Tibial artery (tissue), 4 donors: ENCODE results near the gene RPRML.

Source experiments
- DNase-seq, 2 donors: peaks; one replicate each; pipeline ENCODE4 v3.0.0-alpha.2; 2019
- H3K27ac ChIP-seq, 2 donors: fragments of 200-600 bp; sonication (generic) in 1 of 2; 1 replicate in 1 of 2; 2 replicates in 1 of 2; pipeline ENCODE4 v1.5.1; 2018 to 2019; ENCODE audit warnings: mild to moderate bottlenecking in 1 of 2
- H3K27me3 ChIP-seq, 2 donors: fragments of 200-600 bp; sonication (generic) in 1 of 2; one replicate each; pipeline versions ENCODE4 v1.5.1 to v1.6.0; 2016 to 2019
- H3K36me3 ChIP-seq, 3 donors: fragments of 200-600 bp; sonication (generic) in 2 of 3; one replicate each; pipeline ENCODE4 v1.5.1; 2016 to 2019; ENCODE audit warnings: mild to moderate bottlenecking in 2 of 3
- H3K4me1 ChIP-seq, 4 donors: fragments of 200-600 bp; sonication (generic) in 2 of 4; 1 replicate in 3 of 4; 2 replicates in 1 of 4; pipeline ENCODE4 v1.5.1; 2016 to 2019
- H3K4me3 ChIP-seq, 2 donors: fragments of 200-600 bp; sonication (generic) in 1 of 2; 1 replicate in 1 of 2; 2 replicates in 1 of 2; pipeline ENCODE4 v1.5.1; 2018 to 2019; ENCODE audit warnings: mild to moderate bottlenecking in 2 of 2
- H3K9me3 ChIP-seq, 3 donors: fragments of 200-600 bp; sonication (generic) in 1 of 3; one replicate each; pipeline ENCODE4 v1.5.1; 2016 to 2019
- CTCF ChIP-seq, 2 experiments: fragments of 200-600 bp in 1 of 2; fragments of 450-650 bp in 1 of 2; IDR thresholded peaks; one replicate each; pipeline ENCODE4 v1.5.1; 2017 to 2019; ENCODE audit warnings: antibody characterized with exemption in 2 of 2, mild to moderate bottlenecking in 1 of 2, moderate library complexity in 1 of 2
- intact Hi-C: fragments of 100-400 bp; cut with DNase I; formaldehyde crosslinking; loops from one replicate; pipeline ENCODE4 v1.15.0; 2023; ENCODE audit warnings: low total_unique reads

Gene RPRML

GRCh38 chr17:46977750-46978488 is 1.1 kb downstream of the RPRML start:
- Histone ChIP-seq H3K27ac (no peak overlapping the region), H3K4me1 (peaks cover 0 to 25% (median 18%) of the 10 kb centered on the region in 4 donors), H3K27me3 (peaks cover 0 to 36% of the 10 kb centered on the region in 2 donors), H3K36me3 (no peaks in the 10 kb centered on the region), H3K9me3 (no peaks in the 10 kb centered on the region), H3K4me3 (peak overlapping the region; percentile 46 to 55)
- no peak for TF ChIP-seq CTCF (IDR thresholded peaks at IDR 0.05)
- DNase-seq, result no peak
- intact Hi-C loops, result no loop called here

GRCh38 chr17:46977348-46977747 is 1.7 kb downstream of the RPRML start:
- Histone ChIP-seq H3K27me3 (peaks cover 0 to 36% of the 10 kb centered on the region in 2 donors), H3K9me3 (no peaks in the 10 kb centered on the region), H3K36me3 (no peaks in the 10 kb centered on the region), H3K27ac (no peak overlapping the region), H3K4me3 (no peak overlapping the region), H3K4me1 (peaks cover 0 to 28% (median 18%) of the 10 kb centered on the region in 4 donors)
- intact Hi-C loops, result no loop called here
- TF ChIP-seq CTCF (IDR thresholded peaks at IDR 0.05), result no peak
- DNase-seq, result no peak

- TF ChIP-seq CTCF (IDR thresholded peaks at IDR 0.05), result no peak
- no peak for DNase-seq
These were observed 2.3 kb downstream of the RPRML start for GRCh38 chr17:46976626-46977270.

GRCh38 chr17:46975287-46975686 is 3.8 kb downstream of the RPRML start:
- intact Hi-C loops, result no loop called here
- Histone ChIP-seq H3K4me1 (peaks cover 0 to 29% (median 18%) of the 10 kb centered on the region in 4 donors), H3K4me3 (no peak overlapping the region), H3K36me3 (no peaks in the 10 kb centered on the region), H3K27me3 (peaks cover 0 to 36% of the 10 kb centered on the region in 2 donors), H3K27ac (no peak overlapping the region), H3K9me3 (no peaks in the 10 kb centered on the region)
- DNase-seq, result no peak
- TF ChIP-seq CTCF (IDR thresholded peaks at IDR 0.05), result no peak

More at GRCh38 chr17:46976626-46977270, 2.3 kb downstream of the RPRML start:
- Histone ChIP-seq H3K27ac (no peak overlapping the region), H3K4me3 (no peak overlapping the region), H3K9me3 (no peaks in the 10 kb centered on the region), H3K36me3 (no peaks in the 10 kb centered on the region), H3K4me1 (peaks cover 0 to 29% (median 18%) of the 10 kb centered on the region in 4 donors), H3K27me3 (peaks cover 0 to 36% of the 10 kb centered on the region in 2 donors)
- intact Hi-C loops, result no loop called here

- Histone ChIP-seq H3K36me3 (peaks cover 0 to 8% (median 0%) of the 10 kb centered on the region in 3 donors), H3K4me1 (peaks cover 0 to 21% (median 12%) of the 10 kb centered on the region in 4 donors), H3K9me3 (no peaks in the 10 kb centered on the region), H3K27ac (no peak overlapping the region), H3K27me3 (peaks cover 0 to 31% of the 10 kb centered on the region in 2 donors), H3K4me3 (no peak overlapping the region)
- intact Hi-C loops, result no loop called here
- DNase-seq, result no peak
- TF ChIP-seq CTCF (IDR thresholded peaks at IDR 0.05), result no peak
These were observed 5.0 kb downstream of the RPRML start for GRCh38 chr17:46974086-46974485.
